GM23338 (cell line): ENCODE measurements around the gene BCR. TPM values are rescaled to one million over a fixed set of nuclear protein-coding genes. Genes with fewer than 3 reads are reported as not detected.

Experiments
- ATAC-seq: fragments of 200-7000 bp; cut with Tn5 transposase; 3 replicates; pipeline ENCODE4 v1.9.1; 2020
- DNase-seq: peaks from one replicate; pipeline ENCODE4 v3.0.0-alpha.2; 2015; ENCODE audit warnings: low spot score
- H2AFZ ChIP-seq: fragments of 200-600 bp; sonication (generic); 2 replicates; pipeline ENCODE4 v1.8.0; 2016; ENCODE audit warnings: antibody characterized with exemption, mild to moderate bottlenecking, moderate library complexity
- H3F3A ChIP-seq: fragments of 200-600 bp; sonication (generic); replicated peaks from 2 replicates; pipeline ENCODE4 v1.8.0; 2017; ENCODE audit warnings: antibody characterized with exemption, mixed run types, low read depth
- H3K27ac ChIP-seq: fragments of 200-600 bp; sonication (generic); 2 replicates; pipeline ENCODE4 v1.6.1; 2016; ENCODE audit warnings: low read depth
- H3K27me3 ChIP-seq: fragments of 200-600 bp; sonication (generic); 2 replicates; pipeline ENCODE4 v1.8.0; 2016; ENCODE audit warnings: mild to moderate bottlenecking, mixed run types, moderate library complexity; ENCODE audit not compliant: insufficient read depth
- H3K36me3 ChIP-seq: fragments of 200-600 bp; sonication (generic); 2 replicates; pipeline ENCODE4 v1.8.0; 2016; ENCODE audit warnings: mild to moderate bottlenecking; ENCODE audit not compliant: insufficient read depth
- H3K4me1 ChIP-seq: fragments of 200-600 bp; sonication (generic); 2 replicates; pipeline ENCODE4 v1.8.0; 2016; ENCODE audit warnings: mild to moderate bottlenecking, moderate library complexity; ENCODE audit not compliant: insufficient read depth
- H3K4me2 ChIP-seq: fragments of 200-600 bp; sonication (generic); 2 replicates; pipeline ENCODE4 v1.7.1; 2017; ENCODE audit warnings: mixed run types
- H3K4me3 ChIP-seq: fragments of 200-600 bp; sonication (generic); 2 replicates; pipeline ENCODE4 v1.6.1; 2016; ENCODE audit warnings: mixed run types
- H3K79me2 ChIP-seq: fragments of 200-600 bp; sonication (generic); replicated peaks from 2 replicates; pipeline ENCODE4 v1.8.0; 2017; ENCODE audit warnings: mild to moderate bottlenecking; ENCODE audit not compliant: insufficient read depth
- H3K9me2 ChIP-seq: fragments of 200-600 bp; sonication (generic); 2 replicates; pipeline ENCODE4 v1.8.0; 2017; ENCODE audit not compliant: insufficient read depth
- H4K20me1 ChIP-seq: fragments of 200-600 bp; sonication (generic); replicated peaks from 2 replicates; pipeline ENCODE4 v1.8.0; 2017; ENCODE audit warnings: mild to moderate bottlenecking; ENCODE audit not compliant: insufficient read depth
- H3K27ac Mint-ChIP-seq: 2 replicates; pipeline ENCODE4 v1.8.0; 2020; ENCODE audit warnings: inconsistent platforms, mild to moderate bottlenecking, moderate library complexity, mixed read lengths
- H3K27me3 Mint-ChIP-seq: 3 replicates; pipeline ENCODE4 v1.8.0; 2022; ENCODE audit warnings: low read depth, mild to moderate bottlenecking, moderate library complexity, mixed read lengths, inconsistent platforms; ENCODE audit not compliant: insufficient read depth, poor library complexity
- H3K36me3 Mint-ChIP-seq: 3 replicates; pipeline ENCODE4 v1.8.0; 2021; ENCODE audit warnings: low read depth, mild to moderate bottlenecking, inconsistent platforms, moderate library complexity, mixed read lengths
- H3K4me1 Mint-ChIP-seq: 3 replicates; pipeline ENCODE4 v1.8.0; 2020; ENCODE audit warnings: mild to moderate bottlenecking, inconsistent platforms, mixed read lengths
- H3K4me3 Mint-ChIP-seq: 3 replicates; pipeline ENCODE4 v1.8.0; 2021; ENCODE audit warnings: moderate library complexity, mild to moderate bottlenecking, inconsistent platforms, mixed read lengths
- H3K9me3 Mint-ChIP-seq: 3 replicates; pipeline ENCODE4 v1.8.0; 2020; ENCODE audit warnings: moderate library complexity, mild to moderate bottlenecking, inconsistent platforms, mixed read lengths
- ETS1 ChIP-seq: IDR thresholded peaks from 2 replicates; pipeline ENCODE4 v1.6.1; 2016; ENCODE audit warnings: antibody characterized with exemption
- EZH2 ChIP-seq: fragments of 200-600 bp; sonication (generic); IDR thresholded peaks from one replicate; pipeline ENCODE4 v1.8.0; 2017; ENCODE audit warnings: antibody characterized with exemption, mild to moderate bottlenecking, low read depth; ENCODE audit not compliant: unreplicated experiment
- NANOG ChIP-seq: IDR thresholded peaks from 2 replicates; pipeline ENCODE4 v1.6.1; 2016; ENCODE audit warnings: antibody characterized with exemption, borderline replicate concordance
- POLR2AphosphoS5 ChIP-seq: IDR thresholded peaks from 2 replicates; pipeline ENCODE4 v1.6.1; 2016; ENCODE audit warnings: antibody characterized with exemption, low read depth
- ZNF331 ChIP-seq: fragments of 250-450 bp; sonication (Bioruptor Pico); IDR thresholded peaks from 2 replicates; pipeline ENCODE4 v1.5.0; 2020; ENCODE audit warnings: low read depth, mild to moderate bottlenecking, moderate library complexity
- polyA plus RNA-seq: library from polyadenylated mRNA; unstranded; fragments of >200 nt; fragmentation: Nextera tagmentation; extraction: Ambion mirVana; gene quantifications from 2 replicates; pipeline ENCODE4 v1.2.1, GENCODE V29; 2016
- total RNA-seq: library from RNA; depleted of rRNA; stranded (reverse); fragments of >200 nt; shearing (Covaris generic); gene quantifications from 2 replicates; pipeline ENCODE4 v1.2.3, GENCODE V29; 2014
- TF ChIP-seq, protein P1 (sequence below): fragments of 250-450 bp; sonication (Bioruptor Pico); IDR thresholded peaks from 2 replicates; pipeline ENCODE4 v1.5.0; 2020; ENCODE audit warnings: mild to moderate bottlenecking, moderate library complexity
- TF ChIP-seq, protein P2 (sequence below), 2 experiments: fragments of 200-600 bp in 1 of 2; sonication (generic) in 1 of 2; conservative IDR thresholded peaks; 2 replicates each; pipeline versions ENCODE4 v1.5.1 to v1.6.1; 2016 to 2017; ENCODE audit warnings: antibody characterized with exemption in 2 of 2, low read depth in 2 of 2, mild to moderate bottlenecking in 2 of 2, moderate library complexity in 1 of 2
- TF ChIP-seq, protein P3 (sequence below): IDR thresholded peaks from one replicate; pipeline ENCODE4 v1.6.1; 2018; ENCODE audit warnings: antibody characterized with exemption; ENCODE audit not compliant: unreplicated experiment

BCR gene
- total and polyA plus RNA-seq, 2 experiments from 2014 or later = 17.7 to 121 TPM

GRCh38 chr22:23212061-23213021 is 32.0 kb downstream of the BCR start:
- TF ChIP-seq EZH2 (no peak), ETS1 (no peak), NANOG (no peak), ZNF331 (no peak), POLR2AphosphoS5 (no peak)
- TF ChIP-seq, protein P1, sequence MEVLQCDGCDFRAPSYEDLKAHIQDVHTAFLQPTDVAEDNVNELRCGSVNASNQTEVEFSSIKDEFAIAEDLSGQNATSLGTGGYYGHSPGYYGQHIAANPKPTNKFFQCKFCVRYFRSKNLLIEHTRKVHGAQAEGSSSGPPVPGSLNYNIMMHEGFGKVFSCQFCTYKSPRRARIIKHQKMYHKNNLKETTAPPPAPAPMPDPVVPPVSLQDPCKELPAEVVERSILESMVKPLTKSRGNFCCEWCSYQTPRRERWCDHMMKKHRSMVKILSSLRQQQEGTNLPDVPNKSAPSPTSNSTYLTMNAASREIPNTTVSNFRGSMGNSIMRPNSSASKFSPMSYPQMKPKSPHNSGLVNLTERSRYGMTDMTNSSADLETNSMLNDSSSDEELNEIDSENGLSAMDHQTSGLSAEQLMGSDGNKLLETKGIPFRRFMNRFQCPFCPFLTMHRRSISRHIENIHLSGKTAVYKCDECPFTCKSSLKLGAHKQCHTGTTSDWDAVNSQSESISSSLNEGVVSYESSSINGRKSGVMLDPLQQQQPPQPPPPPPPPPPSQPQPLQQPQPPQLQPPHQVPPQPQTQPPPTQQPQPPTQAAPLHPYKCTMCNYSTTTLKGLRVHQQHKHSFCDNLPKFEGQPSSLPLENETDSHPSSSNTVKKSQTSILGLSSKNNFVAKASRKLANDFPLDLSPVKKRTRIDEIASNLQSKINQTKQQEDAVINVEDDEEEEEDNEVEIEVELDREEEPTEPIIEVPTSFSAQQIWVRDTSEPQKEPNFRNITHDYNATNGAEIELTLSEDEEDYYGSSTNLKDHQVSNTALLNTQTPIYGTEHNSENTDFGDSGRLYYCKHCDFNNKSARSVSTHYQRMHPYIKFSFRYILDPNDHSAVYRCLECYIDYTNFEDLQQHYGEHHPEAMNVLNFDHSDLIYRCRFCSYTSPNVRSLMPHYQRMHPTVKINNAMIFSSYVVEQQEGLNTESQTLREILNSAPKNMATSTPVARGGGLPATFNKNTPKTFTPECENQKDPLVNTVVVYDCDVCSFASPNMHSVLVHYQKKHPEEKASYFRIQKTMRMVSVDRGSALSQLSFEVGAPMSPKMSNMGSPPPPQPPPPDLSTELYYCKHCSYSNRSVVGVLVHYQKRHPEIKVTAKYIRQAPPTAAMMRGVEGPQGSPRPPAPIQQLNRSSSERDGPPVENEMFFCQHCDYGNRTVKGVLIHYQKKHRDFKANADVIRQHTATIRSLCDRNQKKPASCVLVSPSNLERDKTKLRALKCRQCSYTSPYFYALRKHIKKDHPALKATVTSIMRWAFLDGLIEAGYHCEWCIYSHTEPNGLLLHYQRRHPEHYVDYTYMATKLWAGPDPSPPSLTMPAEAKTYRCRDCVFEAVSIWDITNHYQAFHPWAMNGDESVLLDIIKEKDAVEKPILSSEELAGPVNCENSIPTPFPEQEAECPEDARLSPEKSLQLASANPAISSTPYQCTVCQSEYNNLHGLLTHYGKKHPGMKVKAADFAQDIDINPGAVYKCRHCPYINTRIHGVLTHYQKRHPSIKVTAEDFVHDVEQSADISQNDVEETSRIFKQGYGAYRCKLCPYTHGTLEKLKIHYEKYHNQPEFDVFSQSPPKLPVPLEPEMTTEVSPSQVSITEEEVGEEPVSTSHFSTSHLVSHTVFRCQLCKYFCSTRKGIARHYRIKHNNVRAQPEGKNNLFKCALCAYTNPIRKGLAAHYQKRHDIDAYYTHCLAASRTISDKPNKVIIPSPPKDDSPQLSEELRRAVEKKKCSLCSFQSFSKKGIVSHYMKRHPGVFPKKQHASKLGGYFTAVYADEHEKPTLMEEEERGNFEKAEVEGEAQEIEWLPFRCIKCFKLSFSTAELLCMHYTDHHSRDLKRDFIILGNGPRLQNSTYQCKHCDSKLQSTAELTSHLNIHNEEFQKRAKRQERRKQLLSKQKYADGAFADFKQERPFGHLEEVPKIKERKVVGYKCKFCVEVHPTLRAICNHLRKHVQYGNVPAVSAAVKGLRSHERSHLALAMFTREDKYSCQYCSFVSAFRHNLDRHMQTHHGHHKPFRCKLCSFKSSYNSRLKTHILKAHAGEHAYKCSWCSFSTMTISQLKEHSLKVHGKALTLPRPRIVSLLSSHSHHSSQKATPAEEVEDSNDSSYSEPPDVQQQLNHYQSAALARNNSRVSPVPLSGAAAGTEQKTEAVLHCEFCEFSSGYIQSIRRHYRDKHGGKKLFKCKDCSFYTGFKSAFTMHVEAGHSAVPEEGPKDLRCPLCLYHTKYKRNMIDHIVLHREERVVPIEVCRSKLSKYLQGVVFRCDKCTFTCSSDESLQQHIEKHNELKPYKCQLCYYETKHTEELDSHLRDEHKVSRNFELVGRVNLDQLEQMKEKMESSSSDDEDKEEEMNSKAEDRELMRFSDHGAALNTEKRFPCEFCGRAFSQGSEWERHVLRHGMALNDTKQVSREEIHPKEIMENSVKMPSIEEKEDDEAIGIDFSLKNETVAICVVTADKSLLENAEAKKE = no peak
- TF ChIP-seq, protein P2, sequence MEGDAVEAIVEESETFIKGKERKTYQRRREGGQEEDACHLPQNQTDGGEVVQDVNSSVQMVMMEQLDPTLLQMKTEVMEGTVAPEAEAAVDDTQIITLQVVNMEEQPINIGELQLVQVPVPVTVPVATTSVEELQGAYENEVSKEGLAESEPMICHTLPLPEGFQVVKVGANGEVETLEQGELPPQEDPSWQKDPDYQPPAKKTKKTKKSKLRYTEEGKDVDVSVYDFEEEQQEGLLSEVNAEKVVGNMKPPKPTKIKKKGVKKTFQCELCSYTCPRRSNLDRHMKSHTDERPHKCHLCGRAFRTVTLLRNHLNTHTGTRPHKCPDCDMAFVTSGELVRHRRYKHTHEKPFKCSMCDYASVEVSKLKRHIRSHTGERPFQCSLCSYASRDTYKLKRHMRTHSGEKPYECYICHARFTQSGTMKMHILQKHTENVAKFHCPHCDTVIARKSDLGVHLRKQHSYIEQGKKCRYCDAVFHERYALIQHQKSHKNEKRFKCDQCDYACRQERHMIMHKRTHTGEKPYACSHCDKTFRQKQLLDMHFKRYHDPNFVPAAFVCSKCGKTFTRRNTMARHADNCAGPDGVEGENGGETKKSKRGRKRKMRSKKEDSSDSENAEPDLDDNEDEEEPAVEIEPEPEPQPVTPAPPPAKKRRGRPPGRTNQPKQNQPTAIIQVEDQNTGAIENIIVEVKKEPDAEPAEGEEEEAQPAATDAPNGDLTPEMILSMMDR (conservative IDR thresholded peaks at IDR 0.05; ENCODE audit: low read depth in 2 of 2) = no peak
- TF ChIP-seq, protein P3, sequence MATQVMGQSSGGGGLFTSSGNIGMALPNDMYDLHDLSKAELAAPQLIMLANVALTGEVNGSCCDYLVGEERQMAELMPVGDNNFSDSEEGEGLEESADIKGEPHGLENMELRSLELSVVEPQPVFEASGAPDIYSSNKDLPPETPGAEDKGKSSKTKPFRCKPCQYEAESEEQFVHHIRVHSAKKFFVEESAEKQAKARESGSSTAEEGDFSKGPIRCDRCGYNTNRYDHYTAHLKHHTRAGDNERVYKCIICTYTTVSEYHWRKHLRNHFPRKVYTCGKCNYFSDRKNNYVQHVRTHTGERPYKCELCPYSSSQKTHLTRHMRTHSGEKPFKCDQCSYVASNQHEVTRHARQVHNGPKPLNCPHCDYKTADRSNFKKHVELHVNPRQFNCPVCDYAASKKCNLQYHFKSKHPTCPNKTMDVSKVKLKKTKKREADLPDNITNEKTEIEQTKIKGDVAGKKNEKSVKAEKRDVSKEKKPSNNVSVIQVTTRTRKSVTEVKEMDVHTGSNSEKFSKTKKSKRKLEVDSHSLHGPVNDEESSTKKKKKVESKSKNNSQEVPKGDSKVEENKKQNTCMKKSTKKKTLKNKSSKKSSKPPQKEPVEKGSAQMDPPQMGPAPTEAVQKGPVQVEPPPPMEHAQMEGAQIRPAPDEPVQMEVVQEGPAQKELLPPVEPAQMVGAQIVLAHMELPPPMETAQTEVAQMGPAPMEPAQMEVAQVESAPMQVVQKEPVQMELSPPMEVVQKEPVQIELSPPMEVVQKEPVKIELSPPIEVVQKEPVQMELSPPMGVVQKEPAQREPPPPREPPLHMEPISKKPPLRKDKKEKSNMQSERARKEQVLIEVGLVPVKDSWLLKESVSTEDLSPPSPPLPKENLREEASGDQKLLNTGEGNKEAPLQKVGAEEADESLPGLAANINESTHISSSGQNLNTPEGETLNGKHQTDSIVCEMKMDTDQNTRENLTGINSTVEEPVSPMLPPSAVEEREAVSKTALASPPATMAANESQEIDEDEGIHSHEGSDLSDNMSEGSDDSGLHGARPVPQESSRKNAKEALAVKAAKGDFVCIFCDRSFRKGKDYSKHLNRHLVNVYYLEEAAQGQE = no peak
- Mint-ChIP-seq H3K27me3 (peaks cover 13% of the 10 kb centered on the region), H3K9me3 (no peaks in the 10 kb centered on the region), H3K4me1 (peaks cover 43% of the 10 kb centered on the region), H3K27ac (peak overlapping the region; percentile 86), H3K36me3 (peaks cover 3% of the 10 kb centered on the region; the same call in 2 of the 3 replicates), H3K4me3 (no peak overlapping the region)
- Histone ChIP-seq H2AFZ (no peak overlapping the region), H3K36me3 (no peaks in the 10 kb centered on the region), H3K4me3 (no peak overlapping the region), H3K4me1 (peaks cover 11% of the 10 kb centered on the region; the same call in 1 of the 2 replicates), H3K27ac (peak overlapping the region; percentile 32; the same call in 1 of the 2 replicates), H3K4me2 (no peak overlapping the region), H3F3A (0 out of 2 replicates have a peak, but pooled peaks cover 4% of the 10 kb centered on the region), H4K20me1 (peaks cover 58% of the 10 kb centered on the region), H3K27me3 (no peaks in the 10 kb centered on the region), H3K9me2 (no peaks in the 10 kb centered on the region), H3K79me2 (peaks cover 100% of the 10 kb centered on the region)
- DNase-seq (no peak), ATAC-seq (no peak)
